ENCODE data around the gene GATA5. TPM values are rescaled to one million over a fixed set of nuclear protein-coding genes. Genes with fewer than 3 reads are reported as not detected.

GATA5 gene, protein sequence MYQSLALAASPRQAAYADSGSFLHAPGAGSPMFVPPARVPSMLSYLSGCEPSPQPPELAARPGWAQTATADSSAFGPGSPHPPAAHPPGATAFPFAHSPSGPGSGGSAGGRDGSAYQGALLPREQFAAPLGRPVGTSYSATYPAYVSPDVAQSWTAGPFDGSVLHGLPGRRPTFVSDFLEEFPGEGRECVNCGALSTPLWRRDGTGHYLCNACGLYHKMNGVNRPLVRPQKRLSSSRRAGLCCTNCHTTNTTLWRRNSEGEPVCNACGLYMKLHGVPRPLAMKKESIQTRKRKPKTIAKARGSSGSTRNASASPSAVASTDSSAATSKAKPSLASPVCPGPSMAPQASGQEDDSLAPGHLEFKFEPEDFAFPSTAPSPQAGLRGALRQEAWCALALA
- total RNA-seq (1 to 10 TPM in 2 of 7 donors, under 1 TPM in 3, not detected in 2; 0.13 to 5.5 (median 0.92) TPM), polyA plus RNA-seq (1 to 10 TPM in 1 of 2 donors, under 1 TPM in 1; 0.08 to 1.3 TPM)
- long read RNA-seq, donor 1 = 0 reads
- long read RNA-seq, donor 2, partial matches to known transcripts = 0 of 4 reads
- long read RNA-seq, donor 2, other reads (novel, unspliced or antisense) = 0 of 4 reads
- long read RNA-seq, donor 3, partial matches to known transcripts = 3 of 6 reads
- long read RNA-seq, donor 3, other reads (novel, unspliced or antisense) = 0 of 6 reads

DNA sequence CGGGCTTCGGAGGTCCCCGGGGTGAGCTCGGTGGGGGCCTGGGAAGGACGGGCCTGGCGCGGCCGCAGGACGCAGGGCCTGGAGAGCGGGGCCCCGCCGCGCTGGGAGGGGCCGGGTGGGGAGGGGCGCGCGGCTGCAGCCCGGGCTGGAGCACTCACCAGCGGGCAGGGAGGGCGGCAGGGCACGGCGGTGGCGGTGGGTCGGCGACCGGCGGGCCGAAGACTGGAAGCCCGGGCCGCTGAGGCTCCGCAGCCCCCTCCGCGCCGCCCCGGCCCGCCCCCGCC, at the start of gene GATA5:
TSS of gene GATA5 (minus strand) at position 224 of the 284 bp plus-strand sequence. CDS start 474 bp downstream, outside the sequence.
- no peak within 1 kb of the TSS for H3K27ac ChIP-seq
- H3K27me3 ChIP-seq = peaks cover 16% of the 10 kb centered on the region
- DNase-seq = no peak
- TF ChIP-seq CTCF (IDR thresholded peaks at IDR 0.05) (no peak), POLR2A (IDR thresholded peaks at IDR 0.05) (no peak), EP300 (IDR thresholded peaks at IDR 0.05) (no peak)
- WGBS, 3 donors = 0% methylated on average over 26 to 29 of the region's 37 CpGs; no CpG with 5 or more reads in 1 of the 3 donors
- intact Hi-C loops (cut with DNase I) = no loop called here
- no peaks in the 10 kb centered on the region for H3K9me3 ChIP-seq
- H3K4me3 ChIP-seq = peak within 1 kb of the TSS; percentile 35
- H3K36me3 ChIP-seq = no peaks in the 10 kb centered on the region
- peaks cover 1% of the 10 kb centered on the region for H3K4me1 ChIP-seq (ENCODE audit: insufficient read depth)

DNA sequence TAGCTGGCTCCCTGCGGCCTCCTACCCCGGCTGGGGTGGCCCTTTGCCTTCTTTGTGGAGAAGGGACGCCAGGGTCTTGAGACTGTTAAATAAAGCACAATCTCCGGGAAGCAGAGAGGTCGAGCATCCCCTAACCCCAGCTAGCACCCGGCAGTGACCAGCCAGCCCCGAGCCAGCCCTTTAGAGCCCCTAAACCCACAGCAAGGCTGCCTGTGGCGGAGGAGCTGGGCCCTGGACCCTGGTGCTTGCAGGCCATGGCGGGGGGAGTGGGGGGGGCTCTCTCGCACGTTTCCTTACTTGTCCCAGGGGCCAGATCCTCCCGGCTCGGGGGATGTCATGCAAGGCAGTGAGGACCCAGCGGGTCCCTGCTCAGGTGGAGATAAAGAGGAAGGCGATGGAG, 49.2 kb upstream of the GATA5 start:
- no peak for DNase-seq
- intact Hi-C loops (cut with DNase I) = no loop called here
- Histone ChIP-seq H3K4me1 (ENCODE audit: insufficient read depth) (no peaks in the 10 kb centered on the region), H3K27me3 (no peaks in the 10 kb centered on the region), H3K36me3 (no peaks in the 10 kb centered on the region), H3K27ac (no peak overlapping the region), H3K9me3 (no peaks in the 10 kb centered on the region), H3K4me3 (no peak overlapping the region)
- TF ChIP-seq CTCF (IDR thresholded peaks at IDR 0.05) = no peak
- no peak for TF ChIP-seq EP300 (IDR thresholded peaks at IDR 0.05)
- TF ChIP-seq POLR2A (IDR thresholded peaks at IDR 0.05) = no peak
- WGBS, 3 donors = 32 to 44% (median 39%) methylated on average over 15 of the region's 15 CpGs

- H3K36me3 ChIP-seq = no peaks in the 10 kb centered on the region
- H3K4me3 ChIP-seq = no peak overlapping the region
- H3K27me3 ChIP-seq = no peaks in the 10 kb centered on the region
- H3K4me1 ChIP-seq (ENCODE audit: insufficient read depth) = no peaks in the 10 kb centered on the region
- WGBS, 3 donors = 1 to 5% (median 3%) methylated on average over 10 of the region's 10 CpGs
- no peak overlapping the region for H3K27ac ChIP-seq
- no peak for DNase-seq
- no peaks in the 10 kb centered on the region for H3K9me3 ChIP-seq
- TF ChIP-seq CTCF (IDR thresholded peaks at IDR 0.05) (no peak), POLR2A (IDR thresholded peaks at IDR 0.05) (no peak), EP300 (IDR thresholded peaks at IDR 0.05) (no peak)
- intact Hi-C loops (cut with DNase I) = no loop called here
Observed at GRCh38 chr20:62524505-62524911, 48.7 kb upstream of the GATA5 start.

DNA sequence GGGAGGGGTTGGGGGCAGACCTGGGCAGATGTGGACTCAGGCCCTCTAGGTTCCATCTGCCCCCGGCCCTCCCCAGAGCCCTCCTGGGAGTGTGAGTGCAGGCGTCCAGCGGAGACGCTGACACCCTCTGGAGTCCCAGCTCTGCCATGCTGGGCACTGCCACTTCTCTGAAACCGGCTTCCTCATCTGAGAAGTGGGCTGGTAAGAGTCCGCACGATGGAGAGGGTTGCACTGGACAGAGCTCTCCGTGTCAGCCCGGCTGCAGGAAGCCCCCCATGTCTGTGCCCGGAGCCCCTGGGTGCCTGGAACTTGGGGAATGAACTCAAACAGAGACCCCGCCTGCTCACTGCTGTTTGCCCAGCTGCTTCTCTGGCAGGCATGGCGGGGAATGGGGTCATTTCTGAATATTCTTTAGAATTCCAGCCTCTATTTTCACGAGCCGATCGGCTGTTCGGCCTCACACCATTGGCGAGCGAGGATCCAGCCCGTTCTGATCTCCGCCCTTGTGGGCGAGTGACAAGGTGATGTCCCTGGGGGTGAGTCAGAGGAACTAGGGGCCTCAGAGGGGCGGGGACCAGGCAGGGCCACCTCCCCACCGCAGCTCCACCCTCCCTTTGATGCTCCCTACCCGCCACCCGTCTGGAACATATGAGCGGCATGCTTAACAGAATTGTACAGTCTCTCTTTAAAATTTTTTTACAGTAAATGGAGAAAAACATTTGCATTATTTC, 47.8 kb upstream of the GATA5 start:
- 62 to 68% (median 64%) methylated on average over 26 of the region's 26 CpGs for WGBS, 3 donors
- H3K27me3 ChIP-seq = no peaks in the 10 kb centered on the region
- H3K4me3 ChIP-seq = no peak overlapping the region
- intact Hi-C loops (cut with DNase I) = no loop called here
- no peaks in the 10 kb centered on the region for H3K36me3 ChIP-seq
- no peak overlapping the region for H3K27ac ChIP-seq
- H3K9me3 ChIP-seq = no peaks in the 10 kb centered on the region
- DNase-seq = no peak
- no peaks in the 10 kb centered on the region for H3K4me1 ChIP-seq (ENCODE audit: insufficient read depth)
- TF ChIP-seq POLR2A (IDR thresholded peaks at IDR 0.05) (no peak), CTCF (IDR thresholded peaks at IDR 0.05) (no peak), EP300 (IDR thresholded peaks at IDR 0.05) (no peak)

Measured in ovary (tissue), 10 donors.